Epidermal melanocyte (primary cell): Measurements from ENCODE around the gene PSKH1.
"Not testable (repeated sequence)": the region's sequence is repeated elsewhere in the genome, so short reads cannot be mapped to it uniquely, and the experiment has no call there.

Source experiments
- DNase-seq: peaks from one replicate; pipeline ENCODE4 v3.0.0; 2011; ENCODE audit warnings: low spot score; ENCODE audit not compliant: insufficient read length

PSKH1 gene

GRCh38 chr16:67885976-67886375, 7.1 kb upstream of the PSKH1 start:
- no peak for DNase-seq

- DNase-seq, result no peak
Measured at GRCh38 chr16:67886387-67886786, 6.7 kb upstream of the PSKH1 start.

DNA sequence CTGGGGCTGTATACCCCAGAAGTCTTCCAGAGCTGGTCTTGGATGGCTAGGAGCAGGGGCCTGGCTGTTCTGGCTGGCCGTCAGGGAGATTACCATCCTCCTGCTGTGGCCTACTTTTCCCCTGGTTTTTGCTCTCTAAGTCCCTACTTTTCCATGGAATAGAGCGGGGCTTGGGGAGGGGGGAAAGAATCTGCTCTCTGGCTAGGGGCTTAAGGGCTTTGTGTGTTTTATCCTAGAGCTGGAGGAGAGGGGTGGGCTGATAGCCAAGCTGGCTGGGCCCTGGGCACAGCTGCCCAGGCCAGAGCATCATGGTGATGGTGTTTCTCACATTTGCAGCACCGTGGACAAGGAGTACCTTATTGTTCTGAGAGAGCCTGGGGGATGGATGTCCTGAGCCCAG, 4.7 kb upstream of the PSKH1 start:
- no peak for DNase-seq

DNA sequence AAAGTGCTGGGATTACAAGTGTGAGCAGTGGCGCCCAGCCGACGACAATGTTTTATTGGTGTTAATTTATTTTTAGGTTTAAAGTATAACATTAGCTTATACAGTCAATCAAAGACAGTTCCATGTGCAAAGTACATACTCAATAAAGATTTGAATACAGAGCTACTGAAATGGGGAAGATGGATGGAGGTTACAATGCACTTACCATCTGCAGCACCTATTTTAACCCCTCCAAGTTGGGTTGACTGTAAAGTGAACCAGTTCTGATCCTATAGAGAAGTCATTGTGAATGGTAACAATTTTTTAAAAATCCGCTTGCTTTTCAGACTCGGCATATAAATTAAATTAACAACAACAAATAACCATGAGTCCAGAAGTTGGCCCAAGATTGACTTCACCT, 679 bp upstream of the PSKH1 start:
- DNase-seq, result no peak

GRCh38 chr16:67893743-67894399, 817 bp downstream of the PSKH1 start:
- no peak for DNase-seq

DNA sequence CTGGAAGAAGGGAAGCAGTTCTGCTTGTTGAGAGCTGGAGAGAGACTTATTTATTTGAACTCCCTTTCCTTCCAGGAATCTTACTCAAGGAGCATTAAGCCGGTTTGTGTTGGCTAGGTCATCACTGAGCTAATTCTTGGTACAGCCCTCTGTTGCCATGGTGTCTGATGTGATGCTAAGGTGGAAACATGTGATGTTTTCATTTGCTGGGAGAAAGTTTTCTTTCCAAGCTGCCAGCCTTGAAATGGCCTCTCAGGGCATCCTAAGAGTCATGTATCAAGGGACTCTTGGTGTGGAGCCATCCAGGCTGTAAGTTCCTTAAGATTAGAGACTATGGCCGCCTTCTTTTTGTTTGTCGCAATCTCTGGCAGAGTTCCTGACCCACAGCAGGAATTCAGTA, 4.2 kb downstream of the PSKH1 start:
- no peak for DNase-seq

DNA sequence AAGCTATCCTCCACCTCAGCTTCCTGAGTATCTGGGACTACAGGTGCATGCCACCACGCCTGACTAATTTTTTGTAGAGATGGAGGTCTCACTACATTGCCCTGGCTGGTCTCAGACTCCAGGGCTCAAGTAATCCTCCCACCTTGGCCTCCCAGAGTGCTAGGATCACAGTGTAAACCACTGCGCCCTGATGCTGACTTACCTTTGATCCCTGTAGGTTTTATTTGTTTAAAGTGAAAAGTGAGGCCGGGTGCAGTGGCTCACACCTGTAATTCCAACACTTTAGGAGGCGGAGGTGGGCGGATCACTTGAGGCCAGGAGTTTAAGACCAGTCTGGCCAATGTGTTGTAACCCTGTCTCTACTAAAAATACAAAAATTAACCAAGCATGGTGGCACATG, 8.7 kb downstream of the PSKH1 start:
- no peak for DNase-seq

DNA sequence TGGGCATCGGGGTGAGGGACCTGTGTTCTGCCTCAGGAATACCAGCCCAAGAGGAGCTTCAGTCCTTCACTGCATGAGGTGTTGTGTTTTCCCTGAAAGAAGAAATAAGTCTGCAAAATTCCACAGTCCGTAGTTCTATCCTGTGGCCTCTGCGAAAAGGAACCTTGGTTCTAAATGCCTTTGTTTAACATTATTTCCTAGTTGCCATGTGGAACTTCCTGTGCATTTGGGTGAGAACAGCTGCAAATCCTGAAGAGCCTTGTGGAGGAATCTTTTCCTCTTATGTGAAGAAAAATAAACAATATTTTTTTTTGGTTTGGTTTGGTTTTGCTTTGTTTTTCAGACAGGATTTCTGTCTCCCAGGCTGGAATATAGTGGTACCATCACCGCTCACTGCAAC, 9.8 kb downstream of the PSKH1 start:
- no peak for DNase-seq

GRCh38 chr16:67907397-67908180, 14.5 kb downstream of the PSKH1 start:
- DNase-seq, result no peak

GRCh38 chr16:67909056-67909742, 16.1 kb downstream of the PSKH1 start:
- DNase-seq, result no peak

- no peak for DNase-seq
Measured at GRCh38 chr16:67910158-67910557, 17.1 kb downstream of the PSKH1 start.

DNA sequence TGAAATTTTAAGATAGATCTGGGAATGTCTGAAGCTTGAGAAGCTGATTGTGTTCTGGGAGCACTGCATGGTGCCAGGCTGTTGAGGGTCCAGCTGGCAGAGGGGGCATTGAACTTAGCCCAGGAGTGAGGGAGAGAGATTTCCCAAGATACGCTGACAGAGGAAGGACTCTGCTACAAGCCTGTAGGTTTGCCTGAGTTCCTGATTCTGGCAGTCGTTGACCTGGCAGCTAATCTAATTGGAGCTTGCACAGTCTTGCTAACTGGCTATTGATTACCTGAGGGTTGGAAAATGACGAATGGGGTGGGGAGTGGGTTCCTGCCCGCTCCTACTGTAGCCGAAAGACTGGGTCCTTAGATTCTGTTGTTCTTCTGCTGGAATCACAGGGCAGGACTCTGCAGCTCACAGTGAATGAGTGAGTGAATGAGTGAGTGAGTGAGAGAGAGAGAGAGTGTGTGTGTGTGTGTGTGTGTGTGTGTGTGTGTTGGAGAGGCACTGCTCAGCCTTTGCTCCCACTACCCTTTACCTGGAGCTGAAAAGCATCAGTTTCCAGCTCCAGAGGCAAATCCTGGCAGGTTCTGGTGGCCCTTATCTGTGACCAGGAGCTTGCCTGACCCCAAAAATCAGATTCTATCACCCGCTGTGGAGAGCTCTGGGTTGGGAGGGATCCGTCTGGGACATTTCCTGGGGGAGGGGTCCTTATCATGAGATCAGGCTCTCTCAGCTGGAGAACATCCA, 21.9 kb downstream of the PSKH1 start:
- DNase-seq, result no peak

GRCh38 chr16:67915496-67915769, 22.4 kb downstream of the PSKH1 start:
- DNase-seq, result not testable (repeated sequence)

- no peak for DNase-seq
Measured at GRCh38 chr16:67915831-67916723, 23.0 kb downstream of the PSKH1 start.

GRCh38 chr16:67917140-67917851, 24.2 kb downstream of the PSKH1 start:
- DNase-seq, result no peak

GRCh38 chr16:67917852-67918236, 24.8 kb downstream of the PSKH1 start:
- DNase-seq, result no peak

DNA sequence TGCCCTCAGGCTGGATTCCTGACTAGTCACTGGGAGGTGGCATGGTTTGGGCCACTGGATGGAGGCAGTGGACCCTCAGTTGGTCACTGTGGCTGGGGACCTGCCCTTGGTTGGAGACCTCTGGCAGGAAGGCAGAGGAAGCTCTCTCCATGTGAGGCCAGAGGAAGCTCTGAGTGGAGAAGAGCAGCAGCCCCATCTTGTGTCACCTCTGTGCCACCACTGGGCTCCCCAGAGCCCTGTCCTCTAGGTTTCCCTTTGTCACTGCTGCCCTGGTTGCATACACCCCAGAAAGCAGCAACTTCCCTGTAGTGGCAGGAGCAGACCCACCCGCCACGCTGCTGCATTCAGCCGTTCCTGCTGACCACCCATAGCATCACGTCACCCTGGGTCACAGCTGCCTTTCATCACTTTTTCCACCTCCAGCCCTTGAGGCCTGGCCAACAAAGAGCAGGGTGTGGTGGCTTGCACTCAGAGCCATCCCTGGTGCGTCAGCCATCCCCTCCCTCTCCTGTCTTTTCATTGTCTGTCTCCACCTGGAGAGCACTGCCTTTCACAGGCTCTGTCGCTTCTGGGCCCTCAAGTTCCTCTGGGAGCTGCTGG, 26.7 kb downstream of the PSKH1 start:
- DNase-seq, result no peak

GRCh38 chr16:67922221-67922620, 29.2 kb downstream of the PSKH1 start:
- no peak for DNase-seq

GRCh38 chr16:67922740-67923139, 29.7 kb downstream of the PSKH1 start:
- no peak for DNase-seq
